Upper lobe of right lung (tissue), 1 donor: ENCODE results near the gene OTOR. TPM values are rescaled to one million over a fixed set of nuclear protein-coding genes. Genes with fewer than 3 reads are reported as not detected.

Experiments
- ATAC-seq: fragments of 200-7000 bp; cut with Tn5 transposase; one replicate; pipeline ENCODE4 v1.9.1; 2020; ENCODE audit warnings: mild to moderate bottlenecking, moderate library complexity
- DNase-seq: peaks from one replicate; pipeline ENCODE4 v3.0.0-alpha.2; 2020
- H3K27ac ChIP-seq: fragments of 200-600 bp; one replicate; pipeline ENCODE4 v1.8.0; 2022
- H3K27me3 ChIP-seq: fragments of 200-600 bp; one replicate; pipeline ENCODE4 v1.8.0; 2022; ENCODE audit warnings: mild to moderate bottlenecking
- H3K36me3 ChIP-seq: fragments of 200-600 bp; one replicate; pipeline ENCODE4 v1.8.0; 2022
- H3K4me1 ChIP-seq: fragments of 200-600 bp; one replicate; pipeline ENCODE4 v1.8.0; 2022
- H3K4me3 ChIP-seq: fragments of 200-600 bp; one replicate; pipeline ENCODE4 v1.8.0; 2022; ENCODE audit warnings: mild to moderate bottlenecking
- H3K9me3 ChIP-seq: fragments of 200-600 bp; one replicate; pipeline ENCODE4 v1.8.0; 2022
- intact Hi-C: fragments of 100-400 bp; cut with DNase I; formaldehyde crosslinking; loops from one replicate; pipeline ENCODE4 v1.11.0; 2022
- total RNA-seq: library from RNA; stranded (reverse); fragmentation: NEBNext Ultra II Directional; extraction: Animal tissue kit (Norgen Biotek cat#: 25700); gene quantifications from one replicate; pipeline ENCODE4 v1.2.1, GENCODE V29; 2021
- TF ChIP-seq, protein P1 (sequence below): fragments of 200-600 bp; IDR thresholded peaks from one replicate; pipeline ENCODE4 v1.8.0; 2022; ENCODE audit warnings: antibody characterized with exemption
- donor health status: DM: no; HTN: yes; CAD: no; lungs with severe emphysema.

OTOR gene
- total RNA-seq, 1 donor from 2014 or later, result not detected

DNA sequence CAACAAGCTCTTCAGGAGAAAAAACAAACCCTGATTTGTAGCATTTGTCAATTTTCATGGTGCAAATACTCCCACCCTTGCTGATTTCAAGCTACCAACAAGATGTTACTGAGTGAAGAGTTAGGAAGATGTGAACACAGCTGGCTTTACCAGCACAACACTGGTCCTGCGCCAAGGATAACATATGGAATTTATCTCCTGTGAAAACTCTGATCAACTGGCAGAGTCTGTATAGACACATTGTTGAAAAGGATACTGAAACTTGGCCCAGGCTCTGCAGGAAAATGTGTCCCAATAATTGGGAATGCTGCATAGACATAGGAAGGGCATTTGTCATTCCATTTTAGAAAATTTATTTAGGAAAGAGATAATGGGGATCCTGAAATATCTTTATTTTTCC lies 29.0 kb downstream of the OTOR start:
- intact Hi-C loops, result no loop called here

DNA sequence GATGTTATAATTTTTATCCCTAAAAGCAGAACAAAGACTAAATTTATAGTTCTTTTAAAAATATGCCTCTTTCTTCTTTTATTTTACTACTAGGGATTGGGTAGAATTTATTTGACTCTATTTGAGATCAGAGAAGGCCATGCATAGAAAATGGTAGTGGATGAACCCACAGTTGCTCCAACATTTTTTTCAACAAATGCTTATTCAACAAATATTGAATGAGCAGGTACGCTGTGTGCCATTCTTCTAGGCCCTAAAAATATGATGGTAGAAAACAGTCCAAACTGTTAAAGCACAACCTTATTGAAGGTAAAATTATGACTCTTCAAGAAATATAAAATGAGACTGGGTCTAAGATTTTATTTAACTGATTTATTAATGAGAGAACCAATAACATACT lies 30.0 kb downstream of the OTOR start:
- intact Hi-C loops, result no loop called here
- DNase-seq, result no peak

More for the DNA sequence above, 29.0 kb downstream of the OTOR start:
- no peak for DNase-seq
- Histone ChIP-seq H3K27ac (no peak overlapping the region), H3K4me3 (no peak overlapping the region), H3K36me3 (no peaks in the 10 kb centered on the region), H3K4me1 (no peaks in the 10 kb centered on the region), H3K9me3 (no peaks in the 10 kb centered on the region), H3K27me3 (no peaks in the 10 kb centered on the region)
- no peak for ATAC-seq
- TF ChIP-seq, protein P1, sequence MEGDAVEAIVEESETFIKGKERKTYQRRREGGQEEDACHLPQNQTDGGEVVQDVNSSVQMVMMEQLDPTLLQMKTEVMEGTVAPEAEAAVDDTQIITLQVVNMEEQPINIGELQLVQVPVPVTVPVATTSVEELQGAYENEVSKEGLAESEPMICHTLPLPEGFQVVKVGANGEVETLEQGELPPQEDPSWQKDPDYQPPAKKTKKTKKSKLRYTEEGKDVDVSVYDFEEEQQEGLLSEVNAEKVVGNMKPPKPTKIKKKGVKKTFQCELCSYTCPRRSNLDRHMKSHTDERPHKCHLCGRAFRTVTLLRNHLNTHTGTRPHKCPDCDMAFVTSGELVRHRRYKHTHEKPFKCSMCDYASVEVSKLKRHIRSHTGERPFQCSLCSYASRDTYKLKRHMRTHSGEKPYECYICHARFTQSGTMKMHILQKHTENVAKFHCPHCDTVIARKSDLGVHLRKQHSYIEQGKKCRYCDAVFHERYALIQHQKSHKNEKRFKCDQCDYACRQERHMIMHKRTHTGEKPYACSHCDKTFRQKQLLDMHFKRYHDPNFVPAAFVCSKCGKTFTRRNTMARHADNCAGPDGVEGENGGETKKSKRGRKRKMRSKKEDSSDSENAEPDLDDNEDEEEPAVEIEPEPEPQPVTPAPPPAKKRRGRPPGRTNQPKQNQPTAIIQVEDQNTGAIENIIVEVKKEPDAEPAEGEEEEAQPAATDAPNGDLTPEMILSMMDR, result no peak

DNA sequence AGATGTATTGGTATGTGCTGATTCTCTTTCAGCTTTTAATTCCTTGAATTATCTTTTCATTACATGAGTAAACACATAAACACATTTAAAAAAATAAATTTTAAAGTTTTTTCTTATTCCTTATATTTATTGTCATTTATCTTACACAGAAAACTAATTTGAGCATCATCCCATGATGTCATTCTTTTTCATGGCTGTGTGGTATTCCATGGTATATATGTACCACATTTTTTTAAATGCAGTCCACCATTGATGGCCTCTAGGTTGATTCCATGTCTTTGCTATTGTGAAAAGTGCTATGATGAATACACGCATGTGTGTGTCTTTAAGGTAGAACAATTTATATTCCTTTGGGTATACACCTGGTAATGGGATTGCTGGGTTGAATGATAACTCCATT lies 33.3 kb downstream of the OTOR start:
- Histone ChIP-seq H3K36me3 (no peaks in the 10 kb centered on the region), H3K27me3 (no peaks in the 10 kb centered on the region), H3K9me3 (no peaks in the 10 kb centered on the region), H3K4me3 (no peak overlapping the region), H3K27ac (no peak overlapping the region), H3K4me1 (no peaks in the 10 kb centered on the region)
- DNase-seq (no peak), ATAC-seq (no peak)
- TF ChIP-seq, protein P1, result no peak
- intact Hi-C loops, result no loop called here

More for the DNA sequence above, 30.0 kb downstream of the OTOR start:
- TF ChIP-seq, protein P1, result no peak
- Histone ChIP-seq H3K27ac (no peak overlapping the region), H3K9me3 (no peaks in the 10 kb centered on the region), H3K4me3 (no peak overlapping the region), H3K36me3 (no peaks in the 10 kb centered on the region), H3K4me1 (no peaks in the 10 kb centered on the region), H3K27me3 (no peaks in the 10 kb centered on the region)
- ATAC-seq, result no peak

DNA sequence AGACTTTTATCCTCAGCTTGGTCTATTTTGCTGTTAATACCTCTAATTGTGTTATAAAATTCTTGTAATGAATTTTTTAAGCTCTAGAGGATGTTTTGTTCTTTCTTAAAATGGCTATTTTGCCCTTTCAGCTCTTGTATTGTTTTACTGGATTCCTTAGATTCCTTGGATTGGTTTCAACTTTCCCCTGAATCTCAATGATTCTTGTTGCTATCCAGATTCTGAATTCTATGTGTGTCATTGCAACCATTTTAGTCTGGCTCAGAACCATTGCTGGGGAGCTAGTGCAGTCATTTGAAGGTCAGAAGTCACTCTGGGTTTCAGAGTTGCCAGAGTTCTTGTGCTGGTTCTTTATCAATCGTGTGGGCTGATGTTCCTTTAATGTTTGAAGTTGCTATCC lies 37.1 kb downstream of the OTOR start:
- TF ChIP-seq, protein P1, result no peak
- no peaks in the 10 kb centered on the region for H3K9me3 ChIP-seq
- H3K4me1 ChIP-seq, result no peaks in the 10 kb centered on the region
- H3K36me3 ChIP-seq, result no peaks in the 10 kb centered on the region
- H3K27me3 ChIP-seq, result no peaks in the 10 kb centered on the region
- ATAC-seq (no peak), DNase-seq (no peak)
- no peak overlapping the region for H3K27ac ChIP-seq
- intact Hi-C loops, result no loop called here
- H3K4me3 ChIP-seq, result no peak overlapping the region

Other genes with a start within 250 kb of the OTOR start
- 21.6 TPM for gene KIF16B, start 174.9 kb upstream of the OTOR start, total RNA-seq
- gene SNRPB2, start 18.3 kb upstream of the OTOR start, total RNA-seq, result 39.5 TPM